GM12878 (cell line): Measurements from ENCODE around the gene CELF6. TPM values are rescaled to one million over a fixed set of nuclear protein-coding genes. Genes with fewer than 3 reads are reported as not detected.

ENCODE experiments used
- ATAC-seq: fragments of 200-7000 bp; cut with Tn5 transposase; 3 replicates; pipeline ENCODE4 v1.9.1; 2020; ENCODE audit warnings: mild to moderate bottlenecking, moderate library complexity
- BruUV-seq: library from RNA; stranded (reverse); fragments of 400-500 nt; replicated peaks from 2 replicates; lab custom pipeline; 2021; lab: Mats Ljungman, UMichigan
- CTCF ChIA-PET: fragments of 300-600 bp; sonication (Branson Sonifier 250); formaldehyde crosslinking; extraction: SDS; loops from one replicate; lab custom pipeline; 2021; ENCODE audit warnings: inconsistent platforms; lab: Yijun Ruan, JAX
- POLR2A ChIA-PET: fragments of 350-600 bp; formaldehyde crosslinking; extraction: SDS; loops from one replicate; lab custom pipeline; 2021; ENCODE audit warnings: inconsistent platforms; lab: Charles Lee
- RAD21 ChIA-PET: fragments of 300-600 bp; sonication (Branson Sonifier 250); formaldehyde crosslinking; loops from one replicate; lab custom pipeline; 2023; ENCODE audit warnings: antibody characterized with exemption; ENCODE audit not compliant: unreplicated experiment; lab: Charles Lee
- SMC1A ChIA-PET: fragments of 300-600 bp; sonication (Branson Sonifier 250); formaldehyde crosslinking; loops from one replicate; lab custom pipeline; 2023; ENCODE audit not compliant: unreplicated experiment, uncharacterized antibody; lab: Charles Lee
- DNase-seq: peaks from one replicate; pipeline ENCODE4 v3.0.0-alpha.2; 2011; ENCODE audit warnings: low read depth, low spot score
- FAIRE-seq: peaks from 3 replicates; lab custom pipeline; 2011; peaks lifted over from hg19 to GRCh38; lab: Jason Lieb, UNC
- H2AFZ ChIP-seq: 2 replicates; pipeline ENCODE4 v1.6.0; 2011; ENCODE audit warnings: low read depth, low read length, control low read depth; ENCODE audit not compliant: control insufficient read depth
- H3K27ac ChIP-seq: 2 replicates; pipeline ENCODE4 v1.5.1; 2011; ENCODE audit warnings: control low read depth; ENCODE audit not compliant: control insufficient read depth, insufficient read depth
- H3K27me3 ChIP-seq, 2 experiments: replicated peaks in 1 of 2; 2 replicates each; pipeline versions ENCODE4 v1.6.0 to v1.6.1; 2011; ENCODE audit warnings: low read length in 1 of 2; ENCODE audit not compliant: control insufficient read depth in 2 of 2, insufficient read depth in 2 of 2
- H3K36me3 ChIP-seq, 2 experiments: 2 replicates each; pipeline ENCODE4 v1.5.1; 2011; ENCODE audit warnings: low read length in 1 of 2; ENCODE audit not compliant: control insufficient read depth in 2 of 2, insufficient read depth in 2 of 2
- H3K4me1 ChIP-seq: 2 replicates; pipeline ENCODE4 v1.6.1; 2011; ENCODE audit warnings: mild to moderate bottlenecking, low read length, moderate library complexity, mixed read lengths; ENCODE audit not compliant: control insufficient read depth, insufficient read depth
- H3K4me2 ChIP-seq: 2 replicates; pipeline ENCODE4 v1.6.0; 2011; ENCODE audit warnings: control low read depth; ENCODE audit not compliant: control insufficient read depth, insufficient read depth
- H3K4me3 ChIP-seq: fragments of 200-600 bp; sonication (generic); 2 replicates; pipeline ENCODE4 v1.5.1; 2016
- H3K79me2 ChIP-seq: 2 replicates; pipeline ENCODE4 v1.6.0; 2011; ENCODE audit warnings: low read length; ENCODE audit not compliant: control insufficient read depth, insufficient read depth
- H3K9ac ChIP-seq: 2 replicates; pipeline ENCODE4 v1.8.0; 2011; ENCODE audit warnings: low read length, control low read depth, mixed read lengths; ENCODE audit not compliant: control insufficient read depth, insufficient read depth
- H3K9me3 ChIP-seq: replicated peaks from 3 replicates; pipeline ENCODE4 v1.5.1; 2011; ENCODE audit warnings: mild to moderate bottlenecking, low read length; ENCODE audit not compliant: control insufficient read depth, insufficient read depth
- H4K20me1 ChIP-seq: 2 replicates; pipeline ENCODE4 v1.6.0; 2011; ENCODE audit not compliant: control insufficient read depth, insufficient read depth
- CBFB ChIP-seq: IDR thresholded peaks from 2 replicates; pipeline ENCODE4 v1.6.1; 2016; ENCODE audit warnings: antibody characterized with exemption, low read depth
- HCFC1 ChIP-seq: fragments of 150-350 bp; IDR thresholded peaks from 2 replicates; pipeline ENCODE4 v1.6.1; 2014; ENCODE audit warnings: low read length
- HDAC6 ChIP-seq: fragments of 200-600 bp; sonication (generic); IDR thresholded peaks from one replicate; pipeline ENCODE4 v1.8.0; 2017; ENCODE audit warnings: antibody characterized with exemption; ENCODE audit not compliant: unreplicated experiment
- NFXL1 ChIP-seq: fragments of 450-650 bp; IDR thresholded peaks from 2 replicates; pipeline ENCODE4 v1.6.1; 2017; ENCODE audit warnings: antibody characterized with exemption, mild to moderate bottlenecking, borderline replicate concordance
- POLR2AphosphoS2 ChIP-seq: IDR thresholded peaks from 2 replicates; pipeline ENCODE4 v1.6.1; 2011; ENCODE audit warnings: low read depth, mild to moderate bottlenecking, low read length, improper control_type of control experiment, moderate library complexity
- PRDM15 ChIP-seq: fragments of 450-650 bp; formaldehyde crosslinking; IDR thresholded peaks from 2 replicates; pipeline ENCODE4 v1.4.0; 2020; ENCODE audit warnings: mild to moderate bottlenecking, moderate library complexity
- RAD21 ChIP-seq: IDR thresholded peaks from 2 replicates; pipeline ENCODE4 v1.6.1; 2011; ENCODE audit warnings: mild to moderate bottlenecking, low read depth, low read length, moderate library complexity; ENCODE audit not compliant: insufficient read depth
- WGBS: methylation state at CpG from one replicate; pipeline ENCODE4 v1.1.6; 2016; ENCODE audit warnings: low lambda C conversion rate; ENCODE audit not compliant: insufficient replicate concordance, insufficient coverage; ENCODE audit errors: missing lambda C conversion rate; 5-methylcytosine and 5-hydroxymethylcytosine counted together
- in situ Hi-C: fragments of 300-500 bp; cut with MboI; formaldehyde crosslinking; loops from 9 replicates; pipeline ENCODE4 v1.14.3; 2018; ENCODE audit warnings: mixed read lengths
- intact Hi-C: fragments of 100-400 bp; cut with micrococcal nuclease; formaldehyde crosslinking; loops from one replicate; pipeline ENCODE4 v1.14.2; 2022; ENCODE audit not compliant: unreplicated experiment
- polyA plus RNA-seq, 11 experiments: library from polyadenylated mRNA; depleted of rRNA in 4 of 11; unstranded in 6 of 11; stranded (reverse) in 5 of 11; fragments of >200 nt; fragmentation: Nextera tagmentation in 4 of 11; fragmentation: Illumina TruSeq in 1 of 11; extraction: Ambion mirVana in 4 of 11; extraction: Trizol in 1 of 11; gene quantifications; 1 replicate in 1 of 11; 2 replicates in 10 of 11; pipeline versions ENCODE4 v1.2.1 to v1.2.3, GENCODE V29; 2011 to 2016; ENCODE audit warnings: inconsistent platforms in 2 of 11, missing spikeins in 2 of 11, low read depth in 1 of 11
- total RNA-seq, 4 experiments: library from RNA; depleted of rRNA in 3 of 4; stranded (reverse); fragments of >200 nt in 3 of 4; fragmentation: Illumina TruSeq in 1 of 4; extraction: Trizol in 1 of 4; gene quantifications; 2 replicates each; pipeline versions ENCODE4 v1.2.1 to v1.2.3, GENCODE V29; 2013 to 2021
- TF ChIP-seq, protein P1 (sequence below): fragments of 450-650 bp; formaldehyde crosslinking; IDR thresholded peaks from 2 replicates; pipeline ENCODE4 v1.4.0; 2022; ENCODE audit warnings: mild to moderate bottlenecking, moderate library complexity
- TF ChIP-seq, protein P2 (sequence below): IDR thresholded peaks from 2 replicates; pipeline ENCODE4 v1.6.1; 2012; ENCODE audit warnings: low read length, inconsistent platforms
- TF ChIP-seq, protein P3 (sequence below): fragments of 450-650 bp; IDR thresholded peaks from 2 replicates; pipeline ENCODE4 v1.6.1; 2014; ENCODE audit warnings: mild to moderate bottlenecking

The CELF6 gene
- total and polyA plus RNA-seq, 10 of the 15 experiments (the other 5 are each of a cell fraction or from before 2014, with no cell fraction given), result 0.06 to 0.54 (median 0.23) TPM; not detected in 1

- POLR2A ChIA-PET, result interaction anchor here (1.2 kb wide), 1 partner anchor 8 kb away, joined by 3 read pairs; no protein-coding TSS in a partner anchor
- no peak for ATAC-seq
- FAIRE-seq, result no peak
- no peak for TF ChIP-seq CBFB
- TF ChIP-seq NFXL1, result no peak
- no peak for TF ChIP-seq PRDM15 (CRISPR knock-in tag)
- TF ChIP-seq RAD21, result no peak
- no peak for TF ChIP-seq HDAC6
- no peak for TF ChIP-seq HCFC1
- TF ChIP-seq, protein P1, sequence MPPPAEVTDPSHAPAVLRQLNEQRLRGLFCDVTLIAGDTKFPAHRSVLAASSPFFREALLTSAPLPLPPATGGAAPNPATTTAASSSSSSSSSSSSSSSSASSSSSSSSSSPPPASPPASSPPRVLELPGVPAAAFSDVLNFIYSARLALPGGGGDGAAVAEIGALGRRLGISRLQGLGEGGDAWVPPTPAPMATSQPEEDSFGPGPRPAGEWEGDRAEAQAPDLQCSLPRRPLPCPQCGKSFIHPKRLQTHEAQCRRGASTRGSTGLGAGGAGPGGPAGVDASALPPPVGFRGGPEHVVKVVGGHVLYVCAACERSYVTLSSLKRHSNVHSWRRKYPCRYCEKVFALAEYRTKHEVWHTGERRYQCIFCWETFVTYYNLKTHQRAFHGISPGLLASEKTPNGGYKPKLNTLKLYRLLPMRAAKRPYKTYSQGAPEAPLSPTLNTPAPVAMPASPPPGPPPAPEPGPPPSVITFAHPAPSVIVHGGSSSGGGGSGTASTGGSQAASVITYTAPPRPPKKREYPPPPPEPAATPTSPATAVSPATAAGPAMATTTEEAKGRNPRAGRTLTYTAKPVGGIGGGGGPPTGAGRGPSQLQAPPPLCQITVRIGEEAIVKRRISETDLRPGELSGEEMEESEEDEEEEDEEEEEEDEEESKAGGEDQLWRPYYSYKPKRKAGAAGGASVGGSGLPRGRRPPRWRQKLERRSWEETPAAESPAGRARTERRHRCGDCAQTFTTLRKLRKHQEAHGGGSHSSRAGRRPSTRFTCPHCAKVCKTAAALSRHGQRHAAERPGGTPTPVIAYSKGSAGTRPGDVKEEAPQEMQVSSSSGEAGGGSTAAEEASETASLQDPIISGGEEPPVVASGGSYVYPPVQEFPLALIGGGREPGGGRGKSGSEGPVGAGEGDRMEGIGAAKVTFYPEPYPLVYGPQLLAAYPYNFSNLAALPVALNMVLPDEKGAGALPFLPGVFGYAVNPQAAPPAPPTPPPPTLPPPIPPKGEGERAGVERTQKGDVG (CRISPR knock-in tag), result no peak
- TF ChIP-seq POLR2AphosphoS2, result no peak
- TF ChIP-seq, protein P2, sequence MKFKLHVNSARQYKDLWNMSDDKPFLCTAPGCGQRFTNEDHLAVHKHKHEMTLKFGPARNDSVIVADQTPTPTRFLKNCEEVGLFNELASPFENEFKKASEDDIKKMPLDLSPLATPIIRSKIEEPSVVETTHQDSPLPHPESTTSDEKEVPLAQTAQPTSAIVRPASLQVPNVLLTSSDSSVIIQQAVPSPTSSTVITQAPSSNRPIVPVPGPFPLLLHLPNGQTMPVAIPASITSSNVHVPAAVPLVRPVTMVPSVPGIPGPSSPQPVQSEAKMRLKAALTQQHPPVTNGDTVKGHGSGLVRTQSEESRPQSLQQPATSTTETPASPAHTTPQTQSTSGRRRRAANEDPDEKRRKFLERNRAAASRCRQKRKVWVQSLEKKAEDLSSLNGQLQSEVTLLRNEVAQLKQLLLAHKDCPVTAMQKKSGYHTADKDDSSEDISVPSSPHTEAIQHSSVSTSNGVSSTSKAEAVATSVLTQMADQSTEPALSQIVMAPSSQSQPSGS, result no peak
- TF ChIP-seq, protein P3, sequence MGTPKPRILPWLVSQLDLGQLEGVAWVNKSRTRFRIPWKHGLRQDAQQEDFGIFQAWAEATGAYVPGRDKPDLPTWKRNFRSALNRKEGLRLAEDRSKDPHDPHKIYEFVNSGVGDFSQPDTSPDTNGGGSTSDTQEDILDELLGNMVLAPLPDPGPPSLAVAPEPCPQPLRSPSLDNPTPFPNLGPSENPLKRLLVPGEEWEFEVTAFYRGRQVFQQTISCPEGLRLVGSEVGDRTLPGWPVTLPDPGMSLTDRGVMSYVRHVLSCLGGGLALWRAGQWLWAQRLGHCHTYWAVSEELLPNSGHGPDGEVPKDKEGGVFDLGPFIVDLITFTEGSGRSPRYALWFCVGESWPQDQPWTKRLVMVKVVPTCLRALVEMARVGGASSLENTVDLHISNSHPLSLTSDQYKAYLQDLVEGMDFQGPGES, result no peak
Observed at GRCh38 chr15:72313881-72314280, 6.1 kb downstream of the CELF6 start.

More at GRCh38 chr15:72313881-72314280, 6.1 kb downstream of the CELF6 start:
- Histone ChIP-seq H3K36me3 (no peaks in the 10 kb centered on the region), H3K4me1 (no peaks in the 10 kb centered on the region), H3K79me2 (no peaks in the 10 kb centered on the region), H3K27ac (no peak overlapping the region), H4K20me1 (no peaks in the 10 kb centered on the region), H3K9ac (no peak overlapping the region), H3K9me3 (no peaks in the 10 kb centered on the region), H2AFZ (no peak overlapping the region), H3K4me2 (no peak overlapping the region), H3K4me3 (no peak overlapping the region), H3K27me3 (no peaks in the 10 kb centered on the region)
- intact Hi-C loops (loop anchor here (5.0 kb wide), 1 partner anchor 218 kb away; no protein-coding TSS in a partner anchor), in situ Hi-C loops (loop anchor here (5.0 kb wide), 1 partner anchor 358 kb away; no protein-coding TSS in a partner anchor)
- WGBS, result 57% methylated on average over 2 of the region's 2 CpGs
- ChIA-PET CTCF (interaction anchor here (0.6 to 3.3 kb wide), 18 partner anchors 13 to 408 kb away, joined by 3 to 39 read pairs (median 4); partner anchors contain the start of gene ARIH1), RAD21 (interaction anchor here (0.6 to 2.0 kb wide), 5 partner anchors 52 to 383 kb away, joined by 3 to 8 read pairs (median 4); no protein-coding TSS in a partner anchor), SMC1A (interaction anchor here (0.6 to 3.7 kb wide), 9 partner anchors 10 to 286 kb away, joined by 3 to 15 read pairs (median 4); partner anchors contain the start of gene HEXA)
- BruUV-seq, result no TSS peak
- DNase-seq, result no peak
